CD4-positive, alpha-beta T cell treated with Interleukin-15 for 1 hour (primary cell): Measurements from ENCODE around the gene RIOK1.
A peak's percentile ranks its signal among the peaks of the same experiment; 100 is the strongest.
"Not testable (repeated sequence)": the region's sequence is repeated elsewhere in the genome, so short reads cannot be mapped to it uniquely, and the experiment has no call there.

Experiments
- DNase-seq: peaks from one replicate; pipeline ENCODE4 v3.0.0-alpha.2; 2020

Gene RIOK1

GRCh38 chr6:7389451-7390225 is at the start of gene RIOK1, which contains the start of gene CAGE1:
Gene RIOK1, plus strand, starts transcription at chr6:7389808. Its CDS starts 195 bp downstream, at chr6:7390003.
Gene CAGE1, minus strand, starts transcription at chr6:7389742. Its CDS starts 2,569 bp downstream, at chr6:7387173.
- peak; percentile 95 for DNase-seq

DNA sequence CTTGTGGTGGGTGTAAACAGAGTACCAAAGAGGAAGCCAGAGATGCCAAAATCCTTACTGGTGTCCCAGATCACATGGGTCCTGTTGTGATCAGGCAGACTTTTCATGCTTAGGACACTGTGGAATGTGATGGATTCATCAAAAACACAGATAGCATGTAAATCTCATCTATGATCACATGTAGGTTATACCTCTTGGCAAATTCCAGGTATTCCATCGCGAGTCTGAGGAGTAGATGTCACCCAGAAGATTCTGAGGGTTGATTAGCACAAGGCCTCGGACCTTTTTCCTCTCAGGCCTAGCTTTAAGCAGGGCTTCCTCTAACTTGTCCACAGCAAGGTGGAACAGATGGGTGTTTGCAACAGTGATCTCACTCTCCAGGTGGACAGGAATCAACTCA is 48.3 kb upstream of the RIOK1 start:
- DNase-seq: no peak

- DNase-seq: no peak
These were observed 47.4 kb upstream of the RIOK1 start for GRCh38 chr6:7341989-7342742.

DNA sequence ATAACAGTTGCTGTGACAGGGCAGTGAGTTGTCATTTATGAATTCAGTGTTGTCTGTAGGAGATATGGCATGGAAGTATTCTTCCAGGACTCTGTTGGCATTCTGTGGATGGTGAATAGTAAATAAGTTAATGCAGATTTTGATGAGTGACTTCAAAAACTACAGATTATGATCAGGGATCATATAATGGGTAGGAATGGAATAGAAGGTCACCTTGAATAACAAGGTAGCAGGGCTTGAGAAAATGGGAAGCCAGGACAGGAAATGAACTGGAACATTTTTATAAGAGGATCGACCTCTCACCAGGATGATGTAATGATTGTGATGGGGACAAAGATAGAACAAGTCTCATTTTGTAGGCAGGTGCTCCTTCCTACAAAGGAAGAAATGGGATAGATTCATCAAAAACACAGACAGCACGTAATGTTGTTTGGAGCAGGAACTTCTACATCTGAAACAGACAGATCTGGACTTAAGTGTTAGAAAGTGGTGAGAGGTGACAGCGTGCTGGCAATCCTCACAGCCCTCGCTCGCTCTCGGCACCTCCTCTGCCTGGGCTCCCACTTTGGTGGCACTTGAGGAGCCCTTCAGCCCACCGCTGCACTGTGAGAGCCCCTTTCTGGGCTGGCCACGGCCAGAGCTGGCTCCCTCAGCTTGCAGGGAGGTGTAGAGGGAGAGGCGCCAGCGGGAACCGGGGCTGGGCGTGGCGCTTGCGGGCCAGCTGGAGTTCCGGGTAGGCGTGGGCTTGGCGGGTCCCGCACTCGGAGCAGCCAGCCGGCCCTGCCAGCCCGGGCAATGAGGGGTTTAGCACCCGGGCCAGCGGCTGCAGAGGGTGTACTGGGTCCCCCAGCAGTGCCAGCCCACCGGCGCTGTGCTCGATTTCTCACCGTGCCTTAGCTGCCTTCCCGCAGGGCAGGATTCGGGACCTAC is 45.8 kb upstream of the RIOK1 start:
- DNase-seq: no peak

DNA sequence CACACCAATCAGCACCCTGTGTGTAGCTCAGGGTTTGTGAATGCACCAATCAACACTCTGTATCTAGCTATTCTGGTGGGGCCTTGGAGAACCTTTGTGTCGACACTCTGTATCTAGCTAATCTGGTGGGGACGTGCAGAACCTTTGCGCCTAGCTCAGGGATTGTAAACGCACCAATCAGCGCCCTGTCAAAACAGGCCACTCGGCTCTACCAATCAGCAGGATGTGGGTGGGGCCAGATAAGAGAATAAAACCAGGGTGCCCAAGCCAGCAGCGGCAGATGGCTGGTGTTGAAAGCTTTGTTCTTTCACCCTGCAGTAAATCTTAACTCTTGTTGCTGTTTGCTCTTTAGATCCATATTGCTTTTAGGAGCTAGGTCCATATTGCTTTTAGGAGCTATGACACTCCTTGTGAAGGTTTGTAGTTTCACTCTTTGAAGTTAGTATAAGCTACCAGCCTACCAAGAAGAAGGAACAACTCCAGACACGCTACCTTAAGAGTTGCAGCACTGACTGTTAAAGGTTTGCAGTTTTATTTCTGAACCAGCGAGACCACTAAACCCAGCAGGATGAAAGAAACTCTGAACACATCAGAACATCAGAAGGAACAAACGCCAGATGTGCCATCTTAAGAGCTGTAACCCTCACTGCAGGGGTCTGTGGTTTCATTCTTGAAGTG is 44.7 kb upstream of the RIOK1 start:
- not testable (repeated sequence) for DNase-seq

GRCh38 chr6:7347551-7347997 is 42.0 kb upstream of the RIOK1 start:
- not testable (repeated sequence) for DNase-seq

- not testable (repeated sequence) for DNase-seq
These were observed 39.0 kb upstream of the RIOK1 start for GRCh38 chr6:7350591-7350990.

DNA sequence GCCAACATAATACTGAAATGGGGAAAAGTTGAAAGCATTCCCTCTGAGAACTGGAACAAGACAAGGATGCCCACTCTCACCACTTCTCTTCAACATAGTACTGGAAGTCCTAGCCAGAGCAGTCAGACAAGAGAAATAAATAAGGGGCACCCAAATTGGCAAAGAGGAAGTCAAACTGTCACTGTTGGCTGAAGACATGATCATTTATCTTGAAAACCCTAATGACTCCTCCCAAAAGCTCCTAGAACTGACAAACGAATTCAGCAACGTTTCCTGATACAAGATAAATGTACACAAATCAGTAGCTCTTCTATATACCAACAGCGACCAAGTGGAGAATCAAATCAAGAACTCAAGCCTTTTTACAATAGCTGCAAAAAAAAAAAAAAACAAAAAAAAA is 37.7 kb upstream of the RIOK1 start:
- not testable (repeated sequence) for DNase-seq

GRCh38 chr6:7367408-7367807 is 22.2 kb upstream of the RIOK1 start:
- DNase-seq: no peak

- DNase-seq: no peak
These were observed 15.9 kb upstream of the RIOK1 start for GRCh38 chr6:7373739-7374138.

- no peak for DNase-seq
These were observed 11.6 kb upstream of the RIOK1 start for GRCh38 chr6:7377961-7378360.

DNA sequence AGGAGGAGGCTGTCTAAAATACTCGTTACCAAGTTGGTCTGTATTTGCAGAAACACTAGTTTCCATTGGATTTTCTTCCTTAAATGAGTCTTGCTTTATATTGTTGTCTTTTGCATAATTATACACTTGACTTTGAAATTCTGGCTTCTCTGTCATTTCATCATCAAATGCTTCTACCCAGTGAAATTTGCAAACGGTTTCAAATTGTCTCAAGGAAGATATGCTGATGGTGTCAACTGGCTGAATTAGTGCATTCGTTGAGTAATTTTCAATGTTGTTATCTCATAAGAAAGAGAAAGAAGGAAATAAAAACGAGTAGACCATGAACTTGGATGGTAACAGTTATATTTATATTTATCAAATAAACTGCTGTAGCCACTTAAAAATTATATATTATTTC is 10.9 kb upstream of the RIOK1 start:
- DNase-seq: no peak

DNA sequence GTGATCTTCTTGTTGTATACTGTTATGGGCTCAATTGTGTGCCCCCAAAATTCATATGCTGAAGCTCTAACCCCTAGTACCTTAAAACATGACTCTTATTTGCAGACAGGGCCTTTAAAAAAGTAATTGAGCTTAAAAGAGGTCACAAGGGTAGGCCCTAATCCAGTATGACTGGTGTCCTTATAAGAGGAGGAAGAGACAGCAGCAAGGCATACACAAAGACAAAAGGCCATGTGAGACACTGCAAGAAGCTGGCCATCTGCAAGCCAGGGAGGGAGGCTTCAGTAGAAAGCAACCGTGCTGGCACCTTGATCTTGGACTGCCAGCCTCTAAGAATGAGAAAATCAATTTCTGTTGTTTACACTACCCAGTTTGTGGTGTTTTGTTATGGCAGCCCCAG is 8.5 kb upstream of the RIOK1 start:
- DNase-seq: no peak

- no peak for DNase-seq
These were observed 502 bp upstream of the RIOK1 start for GRCh38 chr6:7389162-7389450.

GRCh38 chr6:7390226-7390878 is 744 bp downstream of the RIOK1 start:
- no peak for DNase-seq

DNA sequence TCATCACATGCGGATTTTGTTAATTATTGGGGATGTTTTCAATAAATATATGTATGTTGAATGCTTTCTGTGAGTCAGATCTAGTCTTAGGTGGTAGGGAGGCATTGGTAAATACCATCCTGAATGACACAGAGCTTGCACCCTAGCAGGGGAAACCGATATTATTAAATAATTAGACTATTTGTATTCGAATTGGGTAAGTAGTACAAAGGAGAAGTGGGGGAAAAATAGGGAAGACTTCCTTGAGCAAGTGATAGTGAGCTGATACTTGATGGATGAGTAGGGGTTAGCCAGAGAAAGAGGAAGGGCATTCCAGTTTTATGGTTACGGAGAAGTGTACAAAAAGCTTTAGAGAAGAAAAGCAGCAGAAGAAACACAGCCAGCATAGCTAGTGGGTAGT is 1.5 kb downstream of the RIOK1 start:
- no peak for DNase-seq

DNA sequence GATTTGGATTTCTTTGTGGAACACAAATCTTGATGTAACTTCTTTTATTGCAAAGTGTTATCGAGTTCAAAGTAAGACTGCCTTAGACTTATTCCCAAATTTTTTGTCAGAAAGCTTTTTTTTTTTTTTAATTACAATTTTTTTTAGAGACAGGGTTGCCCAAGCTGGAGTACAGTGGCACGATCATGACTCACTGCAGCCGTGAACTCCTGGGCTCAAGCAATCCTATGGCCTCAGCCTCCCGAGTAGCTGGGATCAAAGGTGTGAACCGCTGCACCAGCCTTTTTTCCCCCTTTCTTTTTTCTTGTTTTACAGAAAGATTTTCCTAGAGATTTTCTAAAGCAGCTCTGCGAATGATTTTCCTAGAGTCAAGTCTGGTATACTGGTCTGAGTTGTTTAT is 2.8 kb downstream of the RIOK1 start:
- no peak for DNase-seq

- DNase-seq: no peak
These were observed 11.5 kb downstream of the RIOK1 start for GRCh38 chr6:7401075-7401474.

DNA sequence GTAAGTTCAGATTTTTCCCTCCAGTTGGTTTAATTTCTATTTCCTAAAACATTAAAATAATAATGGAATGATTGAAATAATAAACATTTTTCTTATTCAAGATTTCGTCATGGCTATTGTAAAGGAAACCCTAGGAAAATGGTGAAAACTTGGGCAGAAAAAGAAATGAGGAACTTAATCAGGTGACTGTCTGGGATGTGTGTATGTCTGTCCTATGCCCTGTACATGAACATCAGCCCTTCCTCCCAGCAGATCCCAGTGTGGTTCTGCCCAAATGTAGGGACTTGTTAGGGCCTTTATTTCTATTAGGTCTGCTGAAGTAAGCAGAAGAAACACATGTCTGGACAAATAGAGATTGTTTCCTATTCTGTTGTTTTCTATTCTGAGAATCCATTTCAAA is 13.1 kb downstream of the RIOK1 start:
- no peak for DNase-seq

DNA sequence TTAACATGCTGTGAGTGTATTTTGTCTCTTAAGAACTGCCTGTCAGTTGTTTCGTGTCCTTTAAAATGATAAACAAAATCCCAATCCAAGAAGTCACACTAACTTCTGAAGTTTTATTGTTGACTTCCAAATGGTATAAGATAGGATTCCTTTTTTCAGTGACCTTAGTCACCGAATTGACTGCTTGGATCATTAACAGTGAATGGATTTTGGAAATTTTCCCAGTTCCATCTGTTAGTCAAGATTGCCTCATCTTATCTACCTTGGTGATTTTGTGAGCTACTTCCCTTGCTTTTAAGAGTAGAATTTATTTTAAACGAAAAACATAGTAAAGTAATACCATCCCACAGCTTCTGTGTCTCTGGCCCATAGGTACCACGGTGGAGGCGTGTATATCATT is 14.9 kb downstream of the RIOK1 start:
- no peak for DNase-seq

GRCh38 chr6:7406743-7407142 is 17.1 kb downstream of the RIOK1 start:
- no peak for DNase-seq

- DNase-seq: no peak
These were observed 20.1 kb downstream of the RIOK1 start for GRCh38 chr6:7409740-7410139.
